Left renal cortex interstitium (tissue), 4 donors: ENCODE data around the gene ECHS1. TPM values are rescaled to one million over a fixed set of nuclear protein-coding genes. Genes with fewer than 3 reads are reported as not detected.
"Not testable (repeated sequence)": the region's sequence is repeated elsewhere in the genome, so short reads cannot be mapped to it uniquely, and the experiment has no call there.

Experiments used
- DNase-seq, 4 donors: peaks; one replicate each; pipeline ENCODE4 v3.0.0-alpha.2; 2013; ENCODE audit warnings: low read depth in 4 of 4, low spot score in 2 of 4, missing footprints in 1 of 4
- polyA plus RNA-seq, 4 donors: library from polyadenylated mRNA; unstranded; fragments of 120-200 nt; gene quantifications; one replicate each; pipeline ENCODE4 v1.2.1, GENCODE V29; 2013; ENCODE audit not compliant: insufficient read length in 4 of 4

The ECHS1 gene
- polyA plus RNA-seq, 4 donors, result 134 to 143 (median 138) TPM

DNA sequence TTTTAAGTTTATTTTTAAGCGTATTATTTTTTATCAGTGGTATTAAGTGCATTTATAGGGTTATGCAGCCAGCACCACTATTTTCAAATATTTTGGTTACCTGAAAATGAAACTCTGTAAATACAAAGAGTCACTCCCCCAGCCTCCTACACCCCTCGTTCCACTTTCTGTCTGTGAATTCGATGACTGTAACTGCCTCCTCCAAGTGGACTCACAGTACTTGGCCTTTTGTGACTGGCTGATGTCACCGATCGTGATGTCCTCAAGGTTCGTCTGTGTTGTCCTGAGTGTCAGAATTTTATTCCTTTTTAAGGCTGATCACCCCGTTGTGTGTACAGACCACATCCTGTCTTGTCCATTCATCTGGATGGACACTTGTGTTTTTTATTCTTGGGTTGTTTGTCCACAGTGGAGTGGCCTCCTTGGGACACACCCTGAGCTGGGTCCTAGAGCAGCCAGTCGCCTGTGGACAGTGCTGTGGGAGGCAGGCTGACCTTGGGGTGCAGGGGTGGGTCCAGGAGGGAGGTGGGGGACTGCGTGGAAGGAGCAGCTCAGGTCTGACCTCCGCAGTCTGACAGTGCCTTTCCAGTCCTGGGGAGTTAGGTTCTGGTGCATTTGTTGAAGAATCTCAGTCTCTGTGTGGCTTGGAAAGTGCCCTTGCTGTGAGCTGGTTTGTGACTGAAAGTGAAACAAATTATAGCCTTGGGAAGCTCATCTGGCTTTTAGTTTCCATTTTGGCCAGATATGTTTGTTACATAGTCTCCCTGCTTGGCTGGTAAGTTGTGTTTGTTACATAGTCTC, 27.7 kb upstream of the ECHS1 start:
- no peak for DNase-seq

DNA sequence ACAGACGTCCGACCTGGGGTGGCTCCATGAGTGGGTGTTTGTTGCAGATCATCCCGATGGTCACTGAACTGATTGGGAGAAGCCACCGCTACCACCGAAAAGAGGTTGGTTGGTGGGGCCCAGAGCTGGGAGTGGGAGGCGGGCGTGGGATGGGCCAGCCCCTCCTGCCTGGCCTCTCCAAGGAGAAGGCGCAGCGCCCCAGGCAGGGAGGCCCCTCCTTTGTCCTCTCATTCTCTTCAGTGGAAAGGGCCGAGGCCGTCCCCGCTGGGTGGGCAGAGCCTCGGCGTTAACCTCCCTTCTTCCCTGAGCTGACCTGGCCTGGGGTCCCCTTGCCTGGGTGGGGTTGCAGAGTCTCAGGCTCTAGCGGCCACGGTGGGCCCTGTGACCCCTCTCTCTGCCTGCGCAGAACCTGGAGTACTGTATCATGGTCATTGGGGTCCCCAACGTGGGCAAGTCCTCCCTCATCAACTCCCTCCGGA, 26.0 kb upstream of the ECHS1 start:
- DNase-seq, result no peak

DNA sequence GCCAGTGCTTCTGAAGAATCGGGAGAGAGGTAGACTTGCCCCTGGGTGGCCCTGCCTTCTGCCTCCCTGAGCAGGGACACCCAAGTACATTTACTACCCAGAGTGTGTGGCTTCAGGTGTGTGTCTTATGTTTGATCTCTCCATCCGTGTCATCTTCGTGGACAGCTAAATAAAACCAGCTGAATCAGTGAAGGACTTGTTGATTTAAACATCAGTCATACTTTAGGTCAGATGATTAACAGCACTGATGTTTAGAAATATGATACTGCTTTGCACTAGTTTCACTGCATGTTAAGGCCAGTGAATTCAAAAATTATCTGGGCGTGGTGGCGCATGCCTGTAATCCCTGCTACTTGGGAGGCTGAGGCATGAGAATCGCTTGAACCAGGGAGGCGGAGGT, 24.8 kb upstream of the ECHS1 start:
- no peak for DNase-seq

DNA sequence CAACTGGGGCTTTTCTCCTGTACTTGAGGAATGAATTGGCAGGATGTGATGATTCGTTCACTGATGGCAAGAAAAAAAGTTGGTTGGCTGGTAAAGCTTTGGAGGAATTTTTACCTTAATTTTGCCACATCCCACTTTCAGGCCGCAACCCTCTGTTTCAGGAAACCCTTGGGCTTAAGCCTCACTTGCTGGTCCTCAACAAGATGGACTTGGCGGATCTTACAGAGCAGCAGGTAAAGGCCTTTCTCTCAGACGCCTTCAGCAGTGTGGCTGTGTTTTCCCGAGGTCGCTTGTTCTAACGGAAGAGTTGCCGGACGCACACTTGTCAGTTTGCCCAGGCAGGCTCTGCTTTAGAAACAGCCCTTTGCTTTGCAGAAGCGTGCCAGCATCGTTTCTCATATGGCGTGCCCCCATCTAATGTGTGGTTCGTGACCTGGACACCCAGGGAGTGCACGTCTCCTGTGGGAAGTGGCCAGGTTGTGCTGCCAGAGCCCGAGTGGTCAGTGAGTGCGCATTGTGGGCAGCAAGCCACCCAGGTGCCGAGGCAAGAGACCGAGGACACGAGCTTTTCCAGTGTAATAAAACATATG, 23.0 kb upstream of the ECHS1 start:
- DNase-seq, result no peak

DNA sequence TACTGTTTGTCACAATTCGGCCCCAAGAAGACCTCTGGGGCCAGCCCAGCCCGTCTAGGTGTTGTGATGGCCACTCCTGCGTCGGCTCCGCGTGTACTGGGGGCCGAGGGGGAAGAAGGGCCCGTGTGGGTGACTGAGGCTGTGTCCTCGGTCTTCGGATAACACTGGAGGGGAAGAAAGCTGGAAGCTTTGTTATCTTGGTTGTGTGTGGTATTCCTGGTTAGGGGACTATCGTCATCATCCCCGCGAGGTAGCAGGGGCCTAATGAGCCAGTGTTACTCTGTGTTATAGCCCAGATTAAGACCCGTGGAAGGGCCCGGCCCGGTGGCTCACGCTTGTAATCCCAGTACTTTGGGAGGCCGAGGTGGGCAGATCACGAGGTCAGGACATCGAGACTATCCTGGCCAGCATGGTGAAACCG, 21.7 kb upstream of the ECHS1 start:
- no peak for DNase-seq

DNA sequence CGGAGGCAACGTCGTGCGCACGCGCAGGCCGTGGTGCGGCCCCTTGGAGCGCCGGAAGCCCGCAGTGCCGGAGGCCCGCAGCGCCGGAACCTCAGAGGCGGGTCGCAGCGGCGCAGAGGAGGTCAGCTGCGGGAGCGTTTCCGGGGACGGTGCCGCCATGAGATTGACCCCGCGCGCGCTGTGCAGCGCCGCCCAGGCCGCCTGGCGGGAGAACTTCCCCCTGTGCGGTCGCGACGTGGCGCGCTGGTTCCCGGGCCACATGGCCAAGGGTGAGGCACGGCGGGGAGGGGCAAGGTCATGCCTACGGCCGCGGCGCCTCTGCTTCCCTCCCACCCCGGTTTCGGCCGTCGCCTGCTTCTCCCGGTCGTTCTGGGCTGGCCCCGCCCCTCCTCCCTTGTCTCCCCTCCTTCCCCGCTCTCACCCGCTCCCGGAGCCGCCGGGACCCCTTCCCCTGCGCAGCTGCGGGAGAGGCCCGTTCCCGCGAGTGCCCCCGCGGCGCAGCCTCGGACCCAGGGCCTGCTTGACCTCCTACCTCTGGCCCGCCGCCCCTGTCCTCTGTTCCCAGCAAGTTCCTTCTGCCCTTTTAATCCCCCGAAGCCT, 21.0 kb upstream of the ECHS1 start, which contains the start of gene MTG1:
MTG1 (plus strand) TSS at position 94 of the 600 bp plus-strand sequence; CDS start at position 158, 64 bp downstream.
- DNase-seq, result peak; percentile 74 to 92 (median 88)

DNA sequence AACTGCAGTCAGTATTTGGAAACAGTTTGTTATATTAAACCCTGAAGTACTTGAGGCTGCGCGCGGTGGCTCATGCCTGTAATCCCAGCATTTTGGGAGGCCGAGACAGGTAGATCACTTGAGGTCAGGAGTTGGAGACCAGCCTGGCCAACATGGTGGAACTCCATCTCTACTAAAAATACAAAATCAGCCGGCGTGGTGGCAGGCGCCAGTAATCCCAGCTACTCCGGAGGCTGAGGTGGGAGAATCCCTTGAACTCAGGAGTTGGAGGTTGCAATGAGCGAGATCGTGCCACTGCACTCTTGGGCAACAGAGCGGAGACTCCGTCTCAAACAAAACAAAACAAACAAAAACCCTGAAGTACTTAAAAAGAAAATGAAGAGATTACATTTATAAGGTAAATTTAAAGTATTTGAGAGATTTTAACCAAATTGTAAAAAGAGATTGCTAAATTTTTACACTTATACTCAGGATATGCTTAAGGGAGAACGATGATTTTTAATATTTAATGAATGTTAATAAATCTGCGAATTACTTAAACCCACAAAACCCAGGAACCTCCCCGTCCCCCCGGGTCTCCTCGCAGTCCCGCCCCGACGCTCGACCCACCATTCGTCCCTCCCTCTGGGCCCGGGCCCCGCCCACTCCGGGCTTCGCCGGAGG, 20.4 kb upstream of the ECHS1 start:
- no peak for DNase-seq

DNA sequence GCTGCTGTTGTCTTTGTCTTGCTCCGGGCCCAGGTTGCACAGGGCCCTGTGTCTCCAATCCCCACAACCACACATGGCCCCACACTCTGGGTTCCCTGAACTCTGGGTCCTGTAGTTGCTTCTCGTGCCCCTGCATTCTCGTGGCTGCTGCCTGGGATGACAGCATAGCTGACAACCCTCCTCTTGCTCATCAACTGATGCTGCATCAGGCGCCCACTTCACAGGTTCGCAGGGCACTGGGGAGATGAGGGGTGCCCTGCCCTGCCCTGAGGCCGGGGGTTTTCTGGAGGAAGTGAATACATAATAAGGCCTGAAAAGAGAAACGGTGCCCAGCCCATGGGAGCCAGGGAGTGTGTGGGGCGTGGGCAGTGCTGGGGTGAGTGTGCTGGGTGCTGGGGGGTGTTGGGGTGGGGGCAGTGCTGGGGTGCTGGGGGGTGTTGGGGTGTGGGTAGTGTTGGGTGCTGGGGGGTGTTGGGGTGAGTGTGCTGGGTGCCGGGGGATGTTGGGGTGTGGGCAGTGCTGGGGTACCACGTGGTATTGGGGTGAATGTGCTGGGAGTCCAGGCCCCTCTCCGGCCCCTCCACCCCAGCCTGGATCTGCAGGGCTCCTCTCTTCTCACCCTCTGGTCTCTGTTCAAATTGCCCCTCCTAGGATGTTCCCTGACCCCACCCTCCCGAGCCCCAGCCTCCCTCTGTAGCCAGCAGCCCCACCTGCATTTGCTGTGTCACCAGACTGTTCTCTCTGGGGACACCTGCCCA, 18.8 kb upstream of the ECHS1 start:
- DNase-seq, result no peak

DNA sequence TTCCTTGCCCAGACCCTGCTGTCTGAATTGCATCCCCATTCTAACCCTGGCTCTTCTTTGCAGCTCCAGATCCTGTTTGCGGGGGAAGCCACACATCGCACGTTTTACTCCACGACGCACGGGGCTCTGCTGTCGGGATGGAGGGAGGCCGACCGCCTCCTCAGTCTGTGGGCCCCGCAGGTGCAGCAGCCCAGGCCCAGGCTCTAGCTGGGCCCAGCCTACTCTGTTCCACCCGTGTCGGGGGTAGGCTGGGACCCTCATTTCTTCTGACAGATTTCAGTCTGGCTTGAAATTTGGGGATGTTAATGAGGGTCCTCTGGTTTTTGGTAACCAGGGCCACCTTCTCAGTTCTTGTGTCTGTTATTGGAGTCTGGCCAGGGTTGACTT, 18.1 kb upstream of the ECHS1 start:
- DNase-seq, result no peak

DNA sequence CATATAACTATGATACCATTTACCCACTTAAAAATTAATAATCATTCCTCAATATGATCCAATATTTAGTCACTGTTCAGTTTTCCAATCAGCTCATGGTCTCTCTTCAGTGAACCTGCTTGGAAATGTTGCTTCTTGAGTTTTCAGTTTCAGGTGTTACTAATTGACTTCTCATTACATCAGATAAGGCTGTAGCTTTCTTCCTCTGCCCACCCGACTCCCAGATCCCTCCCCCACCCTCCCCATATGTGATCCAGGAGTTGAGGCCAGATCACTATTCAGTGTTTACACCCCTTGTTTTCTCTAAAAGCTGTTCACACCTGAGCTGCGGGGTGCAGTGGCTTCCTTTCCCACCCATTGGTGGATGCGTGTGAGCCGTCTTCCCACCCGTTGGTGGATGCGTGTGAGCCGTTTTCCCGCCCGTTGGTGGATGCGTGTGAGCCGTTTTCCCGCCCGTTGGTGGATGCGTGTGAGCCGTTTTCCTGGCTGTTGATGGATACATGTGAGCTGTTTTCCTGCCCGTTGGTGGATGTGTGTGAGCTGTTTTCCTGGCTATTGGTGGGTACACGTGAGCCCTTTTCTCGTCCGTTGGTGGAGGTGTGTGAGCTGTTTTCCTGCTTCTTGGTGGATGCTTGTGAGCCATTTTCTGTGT, 17.6 kb upstream of the ECHS1 start:
- no peak for DNase-seq

DNA sequence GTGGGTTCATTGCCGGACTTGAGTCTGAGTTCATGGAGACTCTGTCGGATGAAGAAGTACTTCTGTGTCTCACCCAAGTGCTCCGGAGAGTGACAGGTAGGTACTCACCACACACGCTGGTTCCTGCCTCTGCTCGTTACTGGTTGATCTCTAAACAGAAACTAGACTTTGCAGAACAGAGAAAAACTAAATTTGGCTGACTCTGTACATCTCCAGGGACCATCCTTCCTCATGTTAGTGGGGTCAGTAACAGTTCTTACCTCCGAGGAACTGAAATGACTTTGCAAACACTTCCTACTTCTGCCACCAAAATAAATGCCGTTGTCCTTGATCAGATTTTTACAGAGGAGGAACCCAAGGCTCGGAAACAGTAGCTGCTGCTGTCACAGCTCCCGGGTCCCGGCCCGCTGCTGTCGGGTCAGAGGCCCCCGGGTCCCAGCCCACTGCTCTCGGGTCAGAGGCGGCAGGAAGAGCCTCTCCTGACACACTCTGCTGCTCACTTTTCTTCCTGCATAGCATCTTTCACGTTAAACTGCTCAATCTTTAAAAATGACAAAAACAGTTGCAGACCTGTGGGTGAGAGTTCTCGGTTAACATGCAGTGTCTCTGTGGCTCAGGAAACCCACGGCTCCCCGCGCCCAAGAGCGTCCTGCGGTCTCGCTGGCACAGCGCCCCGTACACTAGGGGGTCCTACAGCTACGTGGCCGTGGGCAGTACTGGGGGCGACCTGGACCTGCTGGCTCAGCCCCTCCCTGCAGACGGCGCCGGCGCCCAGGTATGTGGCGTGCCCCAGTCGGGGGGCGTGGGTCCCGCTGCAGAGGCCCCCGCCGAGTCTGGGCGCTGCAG, 16.0 kb upstream of the ECHS1 start:
- DNase-seq, result no peak

DNA sequence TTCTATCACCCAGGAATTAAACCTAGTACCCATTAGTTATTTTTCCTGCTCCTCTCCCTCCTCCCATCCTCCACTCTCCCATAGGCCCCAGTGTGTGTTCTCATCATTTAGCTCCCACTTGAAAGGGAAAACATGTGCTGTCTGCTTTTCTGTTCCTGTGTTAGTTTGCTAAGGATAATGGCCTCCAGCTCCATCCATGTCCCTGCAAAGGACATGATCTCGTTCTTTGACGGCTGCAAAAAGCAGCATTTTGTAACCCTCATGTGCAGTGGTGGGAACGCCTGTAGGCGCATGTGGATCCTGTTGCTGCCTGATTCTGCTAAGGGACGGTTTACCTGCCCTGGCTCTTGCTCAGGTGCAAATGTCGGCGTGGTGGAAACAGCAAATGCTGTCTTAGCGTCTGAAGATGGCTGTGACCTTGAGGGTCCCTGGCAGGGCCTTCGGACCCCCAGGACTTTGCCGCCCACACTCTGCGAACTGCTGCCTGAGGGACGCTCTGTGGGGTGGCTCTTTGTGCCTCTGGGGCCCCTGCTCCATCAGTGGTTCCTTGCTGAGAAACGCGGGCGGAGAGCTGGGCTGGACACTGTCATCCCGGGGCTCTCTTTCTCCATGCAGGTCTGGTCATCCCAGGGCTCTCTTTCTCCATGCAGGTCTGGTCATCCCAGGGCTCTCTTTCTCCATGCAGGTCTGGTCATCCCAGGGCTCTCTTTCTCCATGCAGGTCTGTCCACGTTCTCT, 15.2 kb upstream of the ECHS1 start:
- no peak for DNase-seq

DNA sequence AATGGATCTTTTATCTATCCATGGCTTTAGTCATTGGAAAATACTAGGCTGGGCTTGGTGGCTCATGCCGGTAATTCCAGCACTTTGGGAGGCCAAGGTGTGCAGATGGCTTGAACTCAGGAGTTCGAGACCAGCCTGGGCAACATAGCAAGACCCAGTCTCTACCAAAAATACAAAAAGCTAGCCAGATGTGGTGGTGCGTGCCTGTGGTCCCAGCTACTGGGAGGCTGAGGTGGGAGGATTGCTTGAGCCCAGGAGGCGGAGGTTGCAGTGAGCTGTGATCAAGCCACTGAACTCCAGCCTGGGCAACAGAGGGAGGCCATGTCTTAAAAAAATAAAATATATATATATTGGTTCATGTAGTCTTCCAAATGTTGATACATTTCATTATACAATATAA, 13.8 kb upstream of the ECHS1 start:
- DNase-seq, result not testable (repeated sequence)

DNA sequence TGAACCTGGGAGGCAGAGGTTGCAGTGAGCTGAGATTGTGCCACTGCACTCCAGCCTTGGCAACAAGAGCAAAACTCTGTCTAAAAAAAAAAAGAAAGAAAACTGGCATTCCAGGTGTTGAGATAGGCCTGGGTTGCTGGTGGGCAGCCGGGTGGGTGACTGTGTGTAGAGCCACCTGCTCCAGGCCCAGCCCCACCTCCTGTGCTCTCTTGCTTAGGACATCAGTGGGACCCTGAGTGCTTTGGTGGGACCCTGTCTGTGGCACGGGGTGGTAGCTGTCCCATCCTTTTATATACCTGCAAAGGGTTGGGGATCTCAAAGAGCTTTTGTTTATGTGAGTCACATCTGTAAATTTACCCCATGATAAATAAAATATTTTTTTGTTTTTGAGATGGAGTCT, 12.1 kb upstream of the ECHS1 start:
- no peak for DNase-seq

DNA sequence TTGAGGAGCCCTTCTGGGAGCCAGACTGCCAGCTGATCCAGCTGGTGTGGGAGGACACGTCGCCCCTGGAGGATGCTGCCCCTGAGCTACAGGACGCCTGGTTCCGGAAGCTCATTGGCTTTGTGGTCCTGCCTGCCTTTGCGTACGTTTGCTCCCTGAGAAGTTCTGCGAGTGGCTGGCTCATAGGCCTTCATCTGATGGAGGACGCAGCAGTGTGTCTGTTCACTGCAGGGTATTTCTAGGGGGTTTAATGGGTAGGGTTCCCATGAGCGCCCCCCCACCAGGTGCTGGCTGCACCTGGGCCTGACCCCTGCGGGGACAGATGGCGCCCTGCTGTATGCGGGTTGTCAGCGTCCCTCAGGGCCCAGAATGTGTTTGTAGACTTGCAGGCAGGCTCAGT, 10.9 kb upstream of the ECHS1 start:
- no peak for DNase-seq

DNA sequence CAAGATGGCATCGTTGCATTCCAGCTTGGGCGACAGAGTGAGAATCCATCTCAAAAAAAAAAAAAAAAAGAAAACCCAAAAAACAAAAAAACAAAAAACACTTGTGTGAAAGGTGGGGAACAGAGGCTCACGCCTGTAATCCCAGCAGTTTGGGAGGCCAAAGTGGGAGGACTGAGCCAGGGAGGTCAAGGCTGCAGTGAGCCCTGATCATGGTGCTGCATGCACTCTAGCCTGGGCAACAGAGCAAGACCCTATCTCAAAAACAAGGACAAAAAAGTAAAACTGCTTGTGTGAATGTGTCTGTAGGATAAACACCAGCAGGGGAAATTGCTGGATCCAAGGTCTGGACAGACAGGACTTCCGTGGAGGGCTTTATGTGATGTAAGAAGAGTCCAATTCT, 10.4 kb upstream of the ECHS1 start:
- no peak for DNase-seq

DNA sequence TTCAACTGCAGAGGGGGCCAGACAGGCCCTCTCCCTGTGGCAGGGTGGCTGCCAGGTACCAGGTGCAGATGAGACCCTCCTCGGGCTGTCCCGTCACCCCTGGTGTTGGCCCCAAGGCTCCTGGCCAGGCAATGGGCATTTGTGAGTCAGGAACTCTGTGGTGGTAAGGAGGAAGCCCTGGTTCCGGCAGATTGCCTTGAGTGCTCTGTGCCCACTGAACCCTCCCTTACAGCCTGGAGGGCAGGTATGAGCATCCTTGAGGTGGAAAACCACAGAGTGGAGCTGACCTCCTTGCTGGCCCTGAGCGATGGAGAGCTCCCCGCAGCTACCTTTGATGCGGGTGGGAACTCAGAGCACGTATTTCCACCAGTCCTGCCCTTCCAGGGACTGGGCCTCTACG, 7.9 kb upstream of the ECHS1 start:
- DNase-seq, result no peak
